GM23338 (cell line): ENCODE results near the gene TCTN3. TPM values are rescaled to one million over a fixed set of nuclear protein-coding genes. Genes with fewer than 3 reads are reported as not detected.
A peak's percentile ranks its signal among the peaks of the same experiment; 100 is the strongest.

ENCODE experiments used
- ATAC-seq: fragments of 200-7000 bp; cut with Tn5 transposase; 3 replicates; pipeline ENCODE4 v1.9.1; 2020
- DNase-seq: peaks from one replicate; pipeline ENCODE4 v3.0.0-alpha.2; 2015; ENCODE audit warnings: low spot score
- H2AFZ ChIP-seq: fragments of 200-600 bp; sonication (generic); 2 replicates; pipeline ENCODE4 v1.8.0; 2016; ENCODE audit warnings: antibody characterized with exemption, mild to moderate bottlenecking, moderate library complexity
- H3F3A ChIP-seq: fragments of 200-600 bp; sonication (generic); replicated peaks from 2 replicates; pipeline ENCODE4 v1.8.0; 2017; ENCODE audit warnings: antibody characterized with exemption, mixed run types, low read depth
- H3K27ac ChIP-seq: fragments of 200-600 bp; sonication (generic); 2 replicates; pipeline ENCODE4 v1.6.1; 2016; ENCODE audit warnings: low read depth
- H3K27me3 ChIP-seq: fragments of 200-600 bp; sonication (generic); 2 replicates; pipeline ENCODE4 v1.8.0; 2016; ENCODE audit warnings: mild to moderate bottlenecking, mixed run types, moderate library complexity; ENCODE audit not compliant: insufficient read depth
- H3K36me3 ChIP-seq: fragments of 200-600 bp; sonication (generic); 2 replicates; pipeline ENCODE4 v1.8.0; 2016; ENCODE audit warnings: mild to moderate bottlenecking; ENCODE audit not compliant: insufficient read depth
- H3K4me1 ChIP-seq: fragments of 200-600 bp; sonication (generic); 2 replicates; pipeline ENCODE4 v1.8.0; 2016; ENCODE audit warnings: mild to moderate bottlenecking, moderate library complexity; ENCODE audit not compliant: insufficient read depth
- H3K4me2 ChIP-seq: fragments of 200-600 bp; sonication (generic); 2 replicates; pipeline ENCODE4 v1.7.1; 2017; ENCODE audit warnings: mixed run types
- H3K4me3 ChIP-seq: fragments of 200-600 bp; sonication (generic); 2 replicates; pipeline ENCODE4 v1.6.1; 2016; ENCODE audit warnings: mixed run types
- H3K79me2 ChIP-seq: fragments of 200-600 bp; sonication (generic); replicated peaks from 2 replicates; pipeline ENCODE4 v1.8.0; 2017; ENCODE audit warnings: mild to moderate bottlenecking; ENCODE audit not compliant: insufficient read depth
- H3K9me2 ChIP-seq: fragments of 200-600 bp; sonication (generic); 2 replicates; pipeline ENCODE4 v1.8.0; 2017; ENCODE audit not compliant: insufficient read depth
- H4K20me1 ChIP-seq: fragments of 200-600 bp; sonication (generic); replicated peaks from 2 replicates; pipeline ENCODE4 v1.8.0; 2017; ENCODE audit warnings: mild to moderate bottlenecking; ENCODE audit not compliant: insufficient read depth
- H3K27ac Mint-ChIP-seq: 2 replicates; pipeline ENCODE4 v1.8.0; 2020; ENCODE audit warnings: inconsistent platforms, mild to moderate bottlenecking, moderate library complexity, mixed read lengths
- H3K27me3 Mint-ChIP-seq: 3 replicates; pipeline ENCODE4 v1.8.0; 2022; ENCODE audit warnings: low read depth, mild to moderate bottlenecking, moderate library complexity, mixed read lengths, inconsistent platforms; ENCODE audit not compliant: insufficient read depth, poor library complexity
- H3K36me3 Mint-ChIP-seq: 3 replicates; pipeline ENCODE4 v1.8.0; 2021; ENCODE audit warnings: low read depth, mild to moderate bottlenecking, inconsistent platforms, moderate library complexity, mixed read lengths
- H3K4me1 Mint-ChIP-seq: 3 replicates; pipeline ENCODE4 v1.8.0; 2020; ENCODE audit warnings: mild to moderate bottlenecking, inconsistent platforms, mixed read lengths
- H3K4me3 Mint-ChIP-seq: 3 replicates; pipeline ENCODE4 v1.8.0; 2021; ENCODE audit warnings: moderate library complexity, mild to moderate bottlenecking, inconsistent platforms, mixed read lengths
- H3K9me3 Mint-ChIP-seq: 3 replicates; pipeline ENCODE4 v1.8.0; 2020; ENCODE audit warnings: moderate library complexity, mild to moderate bottlenecking, inconsistent platforms, mixed read lengths
- CREB1 ChIP-seq: fragments of 250-450 bp; sonication (Bioruptor Pico); IDR thresholded peaks from 2 replicates; pipeline ENCODE4 v1.5.0; 2020; ENCODE audit warnings: low read depth, mild to moderate bottlenecking, moderate library complexity
- CTCF ChIP-seq, 2 experiments: fragments of 200-600 bp in 1 of 2; sonication (generic) in 1 of 2; conservative IDR thresholded peaks; 2 replicates each; pipeline versions ENCODE4 v1.5.1 to v1.6.1; 2016 to 2017; ENCODE audit warnings: antibody characterized with exemption in 2 of 2, low read depth in 2 of 2, mild to moderate bottlenecking in 2 of 2, moderate library complexity in 1 of 2
- ETS1 ChIP-seq: IDR thresholded peaks from 2 replicates; pipeline ENCODE4 v1.6.1; 2016; ENCODE audit warnings: antibody characterized with exemption
- NANOG ChIP-seq: IDR thresholded peaks from 2 replicates; pipeline ENCODE4 v1.6.1; 2016; ENCODE audit warnings: antibody characterized with exemption, borderline replicate concordance
- POLR2AphosphoS5 ChIP-seq: IDR thresholded peaks from 2 replicates; pipeline ENCODE4 v1.6.1; 2016; ENCODE audit warnings: antibody characterized with exemption, low read depth
- REST ChIP-seq: IDR thresholded peaks from one replicate; pipeline ENCODE4 v1.6.1; 2018; ENCODE audit warnings: antibody characterized with exemption; ENCODE audit not compliant: unreplicated experiment
- STAT1 ChIP-seq: IDR thresholded peaks from one replicate; pipeline ENCODE4 v1.6.1; 2016; ENCODE audit warnings: antibody characterized with exemption; ENCODE audit not compliant: unreplicated experiment
- ZNF114 ChIP-seq: fragments of 250-450 bp; sonication (Bioruptor Pico); IDR thresholded peaks from 2 replicates; pipeline ENCODE4 v1.5.0; 2020; ENCODE audit warnings: mild to moderate bottlenecking, moderate library complexity
- ZNF331 ChIP-seq: fragments of 250-450 bp; sonication (Bioruptor Pico); IDR thresholded peaks from 2 replicates; pipeline ENCODE4 v1.5.0; 2020; ENCODE audit warnings: low read depth, mild to moderate bottlenecking, moderate library complexity
- ZNF462 ChIP-seq: fragments of 250-450 bp; sonication (Bioruptor Pico); IDR thresholded peaks from 2 replicates; pipeline ENCODE4 v1.5.0; 2020; ENCODE audit warnings: mild to moderate bottlenecking, moderate library complexity
- polyA plus RNA-seq: library from polyadenylated mRNA; unstranded; fragments of >200 nt; fragmentation: Nextera tagmentation; extraction: Ambion mirVana; gene quantifications from 2 replicates; pipeline ENCODE4 v1.2.1, GENCODE V29; 2016
- total RNA-seq: library from RNA; depleted of rRNA; stranded (reverse); fragments of >200 nt; shearing (Covaris generic); gene quantifications from 2 replicates; pipeline ENCODE4 v1.2.3, GENCODE V29; 2014

The TCTN3 gene
- total and polyA plus RNA-seq, 2 experiments from 2014 or later = 29.7 to 32.4 TPM

GRCh38 chr10:95650232-95650631 lies 43.5 kb downstream of the TCTN3 start:
- TF ChIP-seq ZNF114 (CRISPR knock-in tag) (no peak), NANOG (no peak), CTCF (conservative IDR thresholded peaks at IDR 0.05; ENCODE audit: low read depth in 2 of 2) (no peak), CREB1 (CRISPR knock-in tag) (no peak), STAT1 (no peak), ETS1 (no peak), ZNF331 (CRISPR knock-in tag) (no peak), ZNF462 (CRISPR knock-in tag) (no peak), POLR2AphosphoS5 (no peak), REST (no peak)
- Histone ChIP-seq H3F3A (no peaks in the 10 kb centered on the region), H3K36me3 (peaks cover 31% of the 10 kb centered on the region; the same call in 1 of the 2 replicates), H3K4me3 (no peak overlapping the region), H3K79me2 (peaks cover 67% of the 10 kb centered on the region), H3K4me2 (no peak overlapping the region), H3K9me2 (no peaks in the 10 kb centered on the region), H3K27ac (no peak overlapping the region), H4K20me1 (peaks cover 7% of the 10 kb centered on the region), H3K4me1 (peaks cover 10% of the 10 kb centered on the region), H3K27me3 (no peaks in the 10 kb centered on the region), H2AFZ (no peak overlapping the region)
- peaks cover 65% of the 10 kb centered on the region for H3K36me3 Mint-ChIP-seq
- peaks cover 6% of the 10 kb centered on the region; the same call in 1 of the 3 replicates for H3K9me3 Mint-ChIP-seq
- peak overlapping the region; percentile 10; the same call in 1 of the 2 replicates for H3K27ac Mint-ChIP-seq
- DNase-seq (peak; percentile 42), ATAC-seq (peak; percentile 87)
- peaks cover 15% of the 10 kb centered on the region for H3K4me1 Mint-ChIP-seq
- no peak overlapping the region for H3K4me3 Mint-ChIP-seq
- peaks cover 1% of the 10 kb centered on the region for H3K27me3 Mint-ChIP-seq
